GM18502 (cell line): ENCODE measurements around the gene ORC1.

ENCODE experiments used
- ATAC-seq: cut with Tn5 transposase; IDR thresholded peaks from one replicate; pipeline ENCODE4 v1.9.1; 2021; ENCODE audit warnings: mild to moderate bottlenecking; ENCODE audit not compliant: unreplicated experiment, poor library complexity

ORC1 gene

GRCh38 chr1:52404116-52404974, at the start of gene ORC1, which contains the start of gene PRPF38A:
ORC1 (minus strand) TSS chr1:52404423; CDS start chr1:52402223, 2,200 bp downstream.
PRPF38A (plus strand) TSS chr1:52404602; CDS start chr1:52404750, 148 bp downstream.
- peak; percentile 94 for ATAC-seq

DNA sequence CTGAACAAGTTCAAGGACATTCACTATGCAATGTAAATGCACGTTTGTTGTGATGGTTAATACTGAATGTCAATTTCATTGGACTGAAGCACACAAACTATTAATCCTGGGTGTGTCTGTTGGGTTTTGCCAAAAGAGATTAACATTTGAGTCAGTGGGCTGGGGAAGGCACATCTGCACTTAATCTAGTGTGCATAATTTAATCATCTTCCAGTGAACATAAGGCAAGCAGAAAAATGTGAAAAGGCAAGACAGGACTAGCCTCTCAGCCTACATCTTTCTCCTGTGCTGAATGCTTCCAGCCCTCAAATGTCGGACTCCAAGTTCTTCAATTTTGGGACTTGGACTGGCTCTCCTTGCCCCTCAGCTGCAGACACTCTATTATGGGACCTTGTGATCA, 40.2 kb upstream of the ORC1 start:
- no peak for ATAC-seq

- no peak for ATAC-seq
Measured at GRCh38 chr1:52439976-52440375, 35.8 kb upstream of the ORC1 start.

DNA sequence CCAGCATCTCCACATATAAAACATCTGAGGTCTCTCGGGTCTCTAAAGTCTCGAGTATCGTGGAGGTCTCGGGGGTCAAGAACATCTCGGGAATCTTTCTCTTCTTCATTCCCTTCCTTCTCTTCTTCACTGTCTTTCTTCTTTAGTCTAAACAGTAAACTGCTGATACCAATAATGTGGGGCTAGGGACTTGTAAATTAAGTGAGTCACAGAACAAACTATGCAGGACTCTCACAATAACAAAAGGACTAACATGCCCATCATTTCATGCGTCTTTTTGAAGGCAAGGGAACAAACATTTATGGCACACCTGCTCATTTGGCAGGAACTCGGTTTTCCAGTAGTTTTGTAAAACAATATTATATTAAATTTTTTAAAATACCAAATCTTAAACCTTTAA, 32.6 kb upstream of the ORC1 start:
- ATAC-seq, result no peak

DNA sequence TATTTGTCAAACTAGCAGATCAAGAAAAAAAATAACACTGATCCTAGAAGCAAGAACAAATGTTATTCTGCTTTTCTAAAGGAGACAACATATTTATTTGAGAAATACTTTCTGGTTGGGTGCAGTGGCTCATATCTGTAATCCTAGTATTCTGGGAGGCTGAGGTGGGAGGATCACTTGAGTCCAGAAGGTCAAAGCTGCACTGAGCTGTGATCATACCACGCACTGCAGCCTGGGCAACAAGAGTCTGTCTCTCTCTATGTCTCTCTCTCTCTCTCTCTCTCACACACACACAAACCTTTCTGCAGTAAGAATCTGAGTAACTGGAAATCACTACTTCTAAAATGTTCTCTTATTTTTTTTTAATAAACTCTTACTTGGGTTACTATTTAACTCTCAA, 31.4 kb upstream of the ORC1 start:
- ATAC-seq, result no peak

DNA sequence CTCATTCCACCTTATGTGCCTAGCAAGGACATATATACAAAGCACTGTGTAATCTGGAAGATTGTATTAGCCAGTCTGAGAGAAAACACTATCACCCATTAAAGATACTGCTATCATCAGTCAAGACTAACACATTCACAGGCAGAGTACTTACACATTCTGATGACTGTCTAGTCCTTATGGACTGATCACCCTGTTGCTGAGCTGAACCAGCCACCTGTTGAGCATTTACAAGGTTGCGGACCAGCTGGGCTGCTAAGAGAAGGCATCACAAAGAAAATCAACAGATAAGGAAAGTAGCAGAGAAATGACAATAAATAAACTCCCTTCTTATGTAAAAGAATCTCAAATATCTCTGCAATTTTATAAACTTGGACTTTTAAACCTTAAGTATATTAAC, 31.0 kb upstream of the ORC1 start:
- no peak for ATAC-seq

- no peak for ATAC-seq
Measured at GRCh38 chr1:52432807-52433206, 28.6 kb upstream of the ORC1 start.

DNA sequence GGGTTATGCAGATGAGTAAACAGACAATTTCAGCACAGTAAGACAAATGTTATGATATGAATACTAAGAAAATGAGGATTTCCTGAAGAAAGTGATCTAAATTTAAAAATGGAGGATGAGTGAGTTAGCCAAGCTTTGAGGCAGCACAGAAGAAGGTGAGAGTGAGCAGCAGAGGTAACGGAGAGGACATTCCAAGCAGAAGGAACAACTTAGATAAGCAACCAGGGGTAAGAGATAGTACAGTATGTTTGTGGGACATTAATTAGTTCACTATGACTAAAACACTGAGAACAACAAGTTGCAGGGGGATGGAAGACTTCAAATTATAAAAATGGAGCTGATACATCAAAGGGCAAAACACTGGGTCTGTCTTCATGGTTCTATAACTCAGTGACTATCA, 22.9 kb upstream of the ORC1 start:
- no peak for ATAC-seq

DNA sequence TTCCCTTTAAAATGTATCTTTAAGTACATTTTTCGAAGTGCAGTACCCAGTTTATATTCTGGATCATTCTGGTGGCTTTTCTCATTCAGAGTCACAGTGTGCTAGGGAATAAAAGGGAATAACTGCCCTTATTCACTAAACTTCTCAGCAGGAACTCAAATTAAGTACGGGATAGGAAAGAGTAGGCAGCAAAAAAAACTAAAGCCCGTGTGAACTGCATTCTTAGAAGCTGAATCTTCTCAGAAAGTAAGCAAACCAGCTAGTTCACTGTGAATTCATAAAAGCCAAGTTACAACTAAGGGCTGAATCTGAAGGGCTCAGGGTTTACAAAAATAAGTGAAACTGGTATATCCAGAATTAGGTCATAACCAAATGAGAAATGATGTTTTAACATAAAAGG, 22.1 kb upstream of the ORC1 start:
- ATAC-seq, result no peak

GRCh38 chr1:52424813-52425212, 20.6 kb upstream of the ORC1 start:
- ATAC-seq, result no peak

DNA sequence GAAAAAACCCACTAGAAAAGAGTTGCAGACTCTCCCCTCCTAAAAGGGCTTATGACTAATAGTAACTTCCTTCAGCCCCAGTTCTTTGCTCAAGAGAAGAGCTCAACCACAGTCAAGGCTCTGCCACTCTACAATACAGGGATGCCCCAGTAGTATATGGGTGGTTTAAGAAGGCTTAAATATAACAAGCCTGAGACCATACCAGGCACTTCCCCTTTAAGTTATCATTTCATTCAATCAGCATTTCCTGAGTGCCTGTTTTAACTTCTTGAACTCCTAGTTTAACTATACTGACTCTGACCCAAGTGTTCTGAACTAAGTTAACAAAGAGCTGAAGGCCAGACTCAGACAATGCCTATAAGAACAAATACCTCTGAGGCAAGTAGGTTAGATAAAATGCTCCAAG, 20.0 kb upstream of the ORC1 start:
- no peak for ATAC-seq

GRCh38 chr1:52423771-52424170, 19.5 kb upstream of the ORC1 start:
- ATAC-seq, result no peak

DNA sequence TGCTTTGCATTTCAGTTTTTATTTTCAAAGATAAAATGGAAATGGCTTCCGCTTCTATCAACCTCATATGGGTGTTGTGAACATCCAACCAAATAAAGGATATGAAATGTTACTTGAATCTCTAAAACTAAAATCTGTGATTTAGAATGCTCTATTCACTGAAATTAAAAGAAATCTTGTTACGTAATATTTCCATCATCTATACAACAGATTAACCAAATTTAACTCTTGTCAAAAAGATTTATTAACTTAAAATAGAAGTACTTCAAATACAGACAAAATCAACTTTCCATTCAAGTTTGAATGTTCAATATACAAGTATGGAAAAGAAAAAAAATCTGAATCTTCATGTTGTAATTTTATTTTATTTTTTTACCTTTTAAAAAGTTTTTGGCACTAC, 18.8 kb upstream of the ORC1 start:
- ATAC-seq, result no peak

DNA sequence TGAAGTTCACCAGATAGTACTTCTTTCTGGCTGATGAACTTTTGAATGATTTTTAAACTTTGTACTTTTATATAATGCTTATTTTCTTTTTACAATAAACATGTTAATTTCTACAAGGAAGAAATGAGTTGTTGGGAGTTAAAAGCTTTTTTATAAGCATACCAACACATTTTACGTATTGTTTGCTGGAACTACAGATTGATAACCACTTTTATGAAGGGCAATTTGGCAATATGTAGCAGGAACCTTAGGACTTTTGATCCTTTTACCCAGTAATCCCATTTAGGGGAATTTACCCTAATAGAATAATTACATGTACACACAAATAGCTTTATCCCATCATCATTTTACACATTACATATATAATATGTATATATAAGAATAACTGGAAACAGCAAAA, 16.5 kb upstream of the ORC1 start:
- ATAC-seq, result no peak

GRCh38 chr1:52416811-52417210, 12.6 kb upstream of the ORC1 start:
- ATAC-seq, result no peak

DNA sequence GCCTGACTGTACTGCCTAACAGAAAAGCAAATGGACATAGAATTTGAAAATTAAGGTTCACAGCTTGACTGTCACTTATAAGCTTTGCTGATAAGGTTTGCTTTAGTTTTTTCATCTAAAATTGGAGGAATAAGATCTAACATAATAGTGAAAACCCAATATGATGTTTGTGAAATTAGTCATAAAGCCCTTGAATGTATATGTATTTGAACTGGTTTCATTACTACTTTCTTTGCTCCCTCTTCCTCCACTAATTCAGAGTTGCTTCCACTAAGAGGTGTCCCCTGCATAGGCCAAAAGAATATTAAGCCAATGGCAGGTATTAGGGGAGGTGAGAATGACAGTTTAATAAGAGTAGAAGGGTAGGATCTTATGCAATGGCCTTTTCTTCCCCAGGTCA, 10.7 kb upstream of the ORC1 start:
- no peak for ATAC-seq

GRCh38 chr1:52413410-52413989, 9.3 kb upstream of the ORC1 start:
- no peak for ATAC-seq

DNA sequence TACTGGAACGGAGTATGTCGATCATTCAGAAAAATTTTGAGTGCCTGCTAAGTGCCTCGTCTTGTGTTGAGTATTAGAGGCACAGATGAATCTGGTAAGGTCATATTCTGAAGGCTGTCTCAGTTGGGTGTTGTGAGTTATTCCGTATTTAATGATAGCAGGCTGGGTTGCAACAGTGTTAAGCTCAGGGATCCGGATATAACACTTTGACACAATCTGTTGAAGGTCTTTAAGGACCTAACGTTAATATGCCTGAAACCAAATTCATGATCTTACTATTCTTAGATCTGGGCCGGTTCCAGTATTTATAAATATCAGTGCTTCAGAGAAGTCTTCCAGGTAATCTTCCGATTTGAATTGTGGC, 734 bp upstream of the ORC1 start:
- ATAC-seq, result no peak

DNA sequence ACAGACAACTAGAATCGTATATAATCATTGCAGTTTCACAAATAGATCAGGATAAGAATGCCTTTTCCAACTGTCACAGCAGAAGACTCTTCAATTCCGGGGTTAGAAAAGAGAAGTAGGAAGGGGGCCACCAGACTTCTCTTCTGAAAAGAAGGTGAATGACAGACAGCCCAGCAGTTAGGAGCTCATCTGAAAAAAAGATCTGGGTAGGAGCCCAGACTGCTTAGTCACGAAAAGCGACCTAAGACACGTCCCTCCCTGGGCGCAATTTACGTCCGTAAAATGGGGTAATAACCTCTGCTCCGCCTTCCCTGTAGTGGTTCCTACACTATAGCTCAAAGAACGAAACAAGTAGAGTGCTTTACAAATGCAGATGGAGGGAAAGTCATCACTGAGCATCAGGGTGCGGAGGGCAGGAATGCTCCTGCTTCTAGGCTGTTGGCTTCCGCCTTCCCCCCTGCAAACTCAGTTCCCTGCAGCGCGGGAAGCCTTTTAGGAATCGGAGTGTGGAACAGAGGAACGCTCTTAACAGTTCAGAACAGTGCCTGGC, 582 bp downstream of the ORC1 start:
- ATAC-seq, result peak; percentile 40

- ATAC-seq, result no peak
Measured at GRCh38 chr1:52402860-52403240, 1.4 kb downstream of the ORC1 start.

GRCh38 chr1:52400131-52400530, 4.1 kb downstream of the ORC1 start:
- no peak for ATAC-seq

- ATAC-seq, result no peak
Measured at GRCh38 chr1:52399629-52400028, 4.6 kb downstream of the ORC1 start.
